ENCODE results near the gene PTPRG.
"Not testable (repeated sequence)": the region's sequence is repeated elsewhere in the genome, so short reads cannot be mapped to it uniquely, and the experiment has no call there.

Gene PTPRG

GRCh38 chr3:61537366-61537765 lies 24.0 kb upstream of the PTPRG start:
- Histone ChIP-seq H3K4me1 (ENCODE audit: control insufficient read depth, insufficient read depth, low read length) (peaks cover 15% of the 10 kb centered on the region), H3K27me3 (ENCODE audit: control insufficient read depth, insufficient read depth, low read length) (no peaks in the 10 kb centered on the region), H3K36me3 (ENCODE audit: control insufficient read depth, insufficient read depth, low read length) (no peaks in the 10 kb centered on the region), H3K9me3 (ENCODE audit: control insufficient read depth, insufficient read depth, low read length) (no peaks in the 10 kb centered on the region), H3K9ac (ENCODE audit: low read depth, low read length) (no peak overlapping the region), H3K4me3 (ENCODE audit: low read depth, low read length) (no peak overlapping the region)

GRCh38 chr3:61538486-61538885 lies 22.9 kb upstream of the PTPRG start:
- no peaks in the 10 kb centered on the region for H3K27me3 ChIP-seq (ENCODE audit: control insufficient read depth, insufficient read depth, low read length)
- no peak overlapping the region for H3K9ac ChIP-seq (ENCODE audit: low read depth, low read length)
- H3K9me3 ChIP-seq (ENCODE audit: control insufficient read depth, insufficient read depth, low read length), result no peaks in the 10 kb centered on the region
- peaks cover 15% of the 10 kb centered on the region for H3K4me1 ChIP-seq (ENCODE audit: control insufficient read depth, insufficient read depth, low read length)
- no peak overlapping the region for H3K4me3 ChIP-seq (ENCODE audit: low read depth, low read length)
- H3K36me3 ChIP-seq (ENCODE audit: control insufficient read depth, insufficient read depth, low read length), result no peaks in the 10 kb centered on the region

- Histone ChIP-seq H3K9ac (ENCODE audit: low read depth, low read length) (no peak overlapping the region), H3K4me3 (ENCODE audit: low read depth, low read length) (no peak overlapping the region), H3K36me3 (ENCODE audit: control insufficient read depth, insufficient read depth, low read length) (no peaks in the 10 kb centered on the region), H3K4me1 (ENCODE audit: control insufficient read depth, insufficient read depth, low read length) (peaks cover 10% of the 10 kb centered on the region), H3K27me3 (ENCODE audit: control insufficient read depth, insufficient read depth, low read length) (no peaks in the 10 kb centered on the region), H3K9me3 (ENCODE audit: control insufficient read depth, insufficient read depth, low read length) (no peaks in the 10 kb centered on the region)
Measured at GRCh38 chr3:61541694-61542093, 19.7 kb upstream of the PTPRG start.

GRCh38 chr3:61545716-61546115 lies 15.7 kb upstream of the PTPRG start:
- no peak overlapping the region for H3K9ac ChIP-seq (ENCODE audit: low read depth, low read length)
- H3K4me3 ChIP-seq (ENCODE audit: low read depth, low read length), result no peak overlapping the region
- H3K9me3 ChIP-seq (ENCODE audit: control insufficient read depth, insufficient read depth, low read length), result no peaks in the 10 kb centered on the region
- no peaks in the 10 kb centered on the region for H3K36me3 ChIP-seq (ENCODE audit: control insufficient read depth, insufficient read depth, low read length)
- H3K27me3 ChIP-seq (ENCODE audit: control insufficient read depth, insufficient read depth, low read length), result no peaks in the 10 kb centered on the region
- H3K4me1 ChIP-seq (ENCODE audit: control insufficient read depth, insufficient read depth, low read length), result no peaks in the 10 kb centered on the region

GRCh38 chr3:61547625-61548024 lies 13.7 kb upstream of the PTPRG start:
- H3K27me3 ChIP-seq (ENCODE audit: control insufficient read depth, insufficient read depth, low read length), result no peaks in the 10 kb centered on the region

GRCh38 chr3:61552704-61553103 lies 8.7 kb upstream of the PTPRG start:
- not testable (repeated sequence) for H3K4me3 ChIP-seq (ENCODE audit: low read depth, low read length); H3K27me3 ChIP-seq (ENCODE audit: control insufficient read depth, insufficient read depth, low read length); H3K4me1 ChIP-seq (ENCODE audit: control insufficient read depth, insufficient read depth, low read length); H3K9ac ChIP-seq (ENCODE audit: low read depth, low read length); H3K9me3 ChIP-seq (ENCODE audit: control insufficient read depth, insufficient read depth, low read length); H3K36me3 ChIP-seq (ENCODE audit: control insufficient read depth, insufficient read depth, low read length)

More at GRCh38 chr3:61547625-61548024, 13.7 kb upstream of the PTPRG start:
- Histone ChIP-seq H3K36me3 (ENCODE audit: control insufficient read depth, insufficient read depth, low read length) (no peaks in the 10 kb centered on the region), H3K4me1 (ENCODE audit: control insufficient read depth, insufficient read depth, low read length) (no peaks in the 10 kb centered on the region), H3K9me3 (ENCODE audit: control insufficient read depth, insufficient read depth, low read length) (no peaks in the 10 kb centered on the region), H3K9ac (ENCODE audit: low read depth, low read length) (no peak overlapping the region), H3K4me3 (ENCODE audit: low read depth, low read length) (no peak overlapping the region)

GRCh38 chr3:61559136-61559731 lies 2.1 kb upstream of the PTPRG start:
- H3K4me3 ChIP-seq (ENCODE audit: low read depth, low read length), result peak overlapping the region; percentile 10
- H3K9ac ChIP-seq (ENCODE audit: low read depth, low read length), result no peak overlapping the region
- no peaks in the 10 kb centered on the region for H3K36me3 ChIP-seq (ENCODE audit: control insufficient read depth, insufficient read depth, low read length)
- peaks cover 10% of the 10 kb centered on the region for H3K27me3 ChIP-seq (ENCODE audit: control insufficient read depth, insufficient read depth, low read length)
- H3K4me1 ChIP-seq (ENCODE audit: control insufficient read depth, insufficient read depth, low read length), result peaks cover 9% of the 10 kb centered on the region
- no peaks in the 10 kb centered on the region for H3K9me3 ChIP-seq (ENCODE audit: control insufficient read depth, insufficient read depth, low read length)

- peaks cover 18% of the 10 kb centered on the region for H3K4me1 ChIP-seq (ENCODE audit: control insufficient read depth, insufficient read depth, low read length)
- H3K9me3 ChIP-seq (ENCODE audit: control insufficient read depth, insufficient read depth, low read length), result no peaks in the 10 kb centered on the region
- H3K36me3 ChIP-seq (ENCODE audit: control insufficient read depth, insufficient read depth, low read length), result no peaks in the 10 kb centered on the region
- H3K9ac ChIP-seq (ENCODE audit: low read depth, low read length), result peak overlapping the region; percentile 94
- H3K4me3 ChIP-seq (ENCODE audit: low read depth, low read length), result peak overlapping the region; percentile 93
- H3K27me3 ChIP-seq (ENCODE audit: control insufficient read depth, insufficient read depth, low read length), result peaks cover 11% of the 10 kb centered on the region
Measured at GRCh38 chr3:61560517-61561373, 626 bp upstream of the PTPRG start.

GRCh38 chr3:61562042-61562720 lies 810 bp downstream of the PTPRG start:
- H3K4me1 ChIP-seq (ENCODE audit: control insufficient read depth, insufficient read depth, low read length), result peaks cover 18% of the 10 kb centered on the region
- H3K4me3 ChIP-seq (ENCODE audit: low read depth, low read length), result peak overlapping the region; percentile 93
- H3K9ac ChIP-seq (ENCODE audit: low read depth, low read length), result peak overlapping the region; percentile 93
- H3K9me3 ChIP-seq (ENCODE audit: control insufficient read depth, insufficient read depth, low read length), result no peaks in the 10 kb centered on the region
- H3K27me3 ChIP-seq (ENCODE audit: control insufficient read depth, insufficient read depth, low read length), result peaks cover 11% of the 10 kb centered on the region
- H3K36me3 ChIP-seq (ENCODE audit: control insufficient read depth, insufficient read depth, low read length), result no peaks in the 10 kb centered on the region

GRCh38 chr3:61562721-61563312 lies 1.4 kb downstream of the PTPRG start:
- H3K36me3 ChIP-seq (ENCODE audit: control insufficient read depth, insufficient read depth, low read length), result no peaks in the 10 kb centered on the region
- peaks cover 11% of the 10 kb centered on the region for H3K27me3 ChIP-seq (ENCODE audit: control insufficient read depth, insufficient read depth, low read length)
- H3K9ac ChIP-seq (ENCODE audit: low read depth, low read length), result peak overlapping the region; percentile 93
- H3K9me3 ChIP-seq (ENCODE audit: control insufficient read depth, insufficient read depth, low read length), result no peaks in the 10 kb centered on the region
- peak overlapping the region; percentile 93 for H3K4me3 ChIP-seq (ENCODE audit: low read depth, low read length)
- H3K4me1 ChIP-seq (ENCODE audit: control insufficient read depth, insufficient read depth, low read length), result peaks cover 18% of the 10 kb centered on the region

- Histone ChIP-seq H3K9ac (ENCODE audit: low read depth, low read length) (peak overlapping the region; percentile 65), H3K27me3 (ENCODE audit: control insufficient read depth, insufficient read depth, low read length) (peaks cover 11% of the 10 kb centered on the region), H3K4me3 (ENCODE audit: low read depth, low read length) (peak overlapping the region; percentile 93), H3K4me1 (ENCODE audit: control insufficient read depth, insufficient read depth, low read length) (peaks cover 18% of the 10 kb centered on the region), H3K36me3 (ENCODE audit: control insufficient read depth, insufficient read depth, low read length) (no peaks in the 10 kb centered on the region), H3K9me3 (ENCODE audit: control insufficient read depth, insufficient read depth, low read length) (no peaks in the 10 kb centered on the region)
Measured at GRCh38 chr3:61563313-61564271, 2.2 kb downstream of the PTPRG start.
